ENCODE results near the gene HOXD13.

The HOXD13 gene

DNA sequence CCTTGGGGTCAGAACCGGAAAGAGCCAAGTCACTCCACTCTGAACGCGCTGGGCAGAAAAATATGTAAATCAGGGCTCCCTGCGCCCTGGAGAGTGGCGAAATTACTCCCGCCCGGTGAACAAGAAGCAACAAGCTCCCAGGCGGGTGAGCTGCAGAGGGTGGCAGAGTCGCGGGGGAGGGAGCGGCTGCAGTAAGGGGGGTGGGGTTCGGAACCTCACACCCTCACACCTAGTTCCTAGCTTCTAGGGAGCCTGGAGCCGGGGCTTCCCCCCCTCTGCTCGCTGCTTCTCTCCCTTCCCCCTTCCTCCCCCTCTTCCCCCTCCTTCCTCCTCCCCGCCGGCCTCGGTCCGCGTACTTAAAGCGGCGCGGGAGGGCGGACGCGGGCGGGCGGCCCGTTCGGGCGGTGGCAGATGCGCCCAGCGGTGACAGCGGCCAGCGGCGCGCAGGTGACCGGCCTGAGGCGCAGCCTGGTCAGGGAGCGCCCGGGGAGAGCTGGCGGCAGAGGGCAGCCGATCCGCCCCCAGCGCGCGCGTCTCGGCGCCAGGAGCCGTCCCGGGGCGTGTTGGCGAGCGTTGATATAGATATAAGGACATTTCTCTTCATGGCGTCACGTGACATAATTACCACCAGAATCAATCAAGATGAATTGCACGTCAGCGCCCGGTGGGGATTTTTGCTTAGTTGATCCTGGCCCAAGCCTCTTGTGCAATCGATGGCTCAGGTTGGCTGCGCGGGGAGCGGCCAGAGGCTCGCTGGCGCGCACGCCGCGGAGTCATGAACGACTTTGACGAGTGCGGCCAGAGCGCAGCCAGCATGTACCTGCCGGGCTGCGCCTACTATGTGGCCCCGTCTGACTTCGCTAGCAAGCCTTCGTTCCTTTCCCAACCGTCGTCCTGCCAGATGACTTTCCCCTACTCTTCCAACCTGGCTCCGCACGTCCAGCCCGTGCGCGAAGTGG is 14.3 kb downstream of the HOXD13 start, which contains the start of gene HOXD11:
Gene HOXD11 (plus strand): TSS at position 700 of the 959 bp plus-strand sequence. CDS start 76 bp downstream, at position 776.
- DNase-seq (ENCODE audit: low read depth in 2 of 2): peak in 1 of 2 experiments; percentile 58

DNA sequence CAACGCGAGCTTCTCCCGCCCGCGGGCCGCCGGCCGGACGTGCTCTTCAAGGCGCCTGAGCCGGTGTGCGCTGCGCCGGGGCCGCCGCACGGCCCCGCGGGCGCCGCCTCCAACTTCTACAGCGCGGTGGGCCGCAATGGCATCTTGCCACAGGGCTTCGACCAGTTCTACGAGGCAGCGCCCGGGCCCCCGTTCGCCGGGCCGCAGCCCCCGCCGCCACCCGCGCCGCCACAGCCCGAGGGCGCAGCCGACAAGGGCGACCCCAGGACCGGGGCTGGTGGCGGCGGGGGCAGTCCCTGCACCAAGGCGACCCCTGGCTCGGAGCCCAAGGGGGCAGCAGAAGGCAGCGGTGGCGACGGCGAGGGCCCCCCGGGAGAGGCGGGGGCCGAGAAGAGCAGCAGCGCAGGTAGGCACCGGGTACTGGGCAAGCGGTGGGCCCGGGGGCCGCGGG is 15.2 kb downstream of the HOXD13 start:
- no peak for DNase-seq (ENCODE audit: low read depth in 2 of 2)

DNA sequence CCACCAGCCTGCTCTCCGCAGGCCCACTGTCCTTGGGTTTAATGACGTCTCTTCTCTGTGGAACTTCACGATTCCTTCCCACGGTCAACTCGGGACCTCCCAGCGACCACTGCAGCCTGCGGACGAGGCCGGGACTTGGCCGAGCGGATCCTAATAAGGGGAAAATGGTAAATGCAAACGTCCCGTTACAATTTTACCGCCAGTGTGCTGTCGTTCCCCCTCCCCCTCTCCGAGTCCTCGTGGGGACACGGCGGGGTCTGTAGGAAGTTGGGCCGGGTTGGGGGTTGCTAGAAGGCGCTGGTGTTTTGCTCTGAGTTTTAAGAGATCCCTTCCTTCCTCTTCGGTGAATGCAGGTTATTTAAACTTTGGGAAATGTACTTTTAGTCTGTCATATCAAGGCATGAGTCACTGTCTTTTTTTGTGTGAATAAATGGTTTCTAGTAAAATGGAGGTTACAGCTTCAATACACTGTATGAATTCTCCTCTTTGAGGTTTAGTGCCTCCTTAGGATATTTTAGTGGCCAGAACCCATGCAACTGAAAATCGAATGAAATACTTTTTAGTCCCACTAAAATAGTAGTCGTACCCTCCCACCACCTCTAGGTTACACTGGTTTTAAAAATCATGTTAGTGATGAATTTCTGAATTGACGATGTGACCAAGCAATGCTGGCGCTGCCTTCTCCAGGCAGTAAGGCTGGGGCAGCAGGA is 16.8 kb downstream of the HOXD13 start:
- DNase-seq (ENCODE audit: low read depth in 2 of 2): no peak

DNA sequence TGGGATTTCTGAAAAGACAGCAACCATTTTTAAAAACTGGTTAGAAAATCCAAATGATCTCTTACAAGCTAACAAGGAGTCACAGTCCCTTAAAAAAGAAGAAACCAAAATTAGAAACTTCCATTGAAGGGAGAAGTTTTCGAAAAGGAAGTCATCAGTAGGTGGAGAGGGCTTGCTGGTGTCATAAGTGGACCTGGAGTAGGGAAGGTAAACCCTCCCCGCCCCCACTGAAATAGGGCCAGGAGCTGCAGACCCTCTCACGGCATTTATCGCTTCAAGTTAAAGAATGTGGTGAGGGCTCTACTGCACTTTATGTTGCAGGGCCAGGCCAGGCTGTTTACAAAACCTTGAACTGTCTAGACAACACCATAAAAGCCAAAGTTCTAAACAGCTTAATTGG is 17.4 kb downstream of the HOXD13 start:
- no peak for DNase-seq (ENCODE audit: low read depth in 2 of 2)

DNA sequence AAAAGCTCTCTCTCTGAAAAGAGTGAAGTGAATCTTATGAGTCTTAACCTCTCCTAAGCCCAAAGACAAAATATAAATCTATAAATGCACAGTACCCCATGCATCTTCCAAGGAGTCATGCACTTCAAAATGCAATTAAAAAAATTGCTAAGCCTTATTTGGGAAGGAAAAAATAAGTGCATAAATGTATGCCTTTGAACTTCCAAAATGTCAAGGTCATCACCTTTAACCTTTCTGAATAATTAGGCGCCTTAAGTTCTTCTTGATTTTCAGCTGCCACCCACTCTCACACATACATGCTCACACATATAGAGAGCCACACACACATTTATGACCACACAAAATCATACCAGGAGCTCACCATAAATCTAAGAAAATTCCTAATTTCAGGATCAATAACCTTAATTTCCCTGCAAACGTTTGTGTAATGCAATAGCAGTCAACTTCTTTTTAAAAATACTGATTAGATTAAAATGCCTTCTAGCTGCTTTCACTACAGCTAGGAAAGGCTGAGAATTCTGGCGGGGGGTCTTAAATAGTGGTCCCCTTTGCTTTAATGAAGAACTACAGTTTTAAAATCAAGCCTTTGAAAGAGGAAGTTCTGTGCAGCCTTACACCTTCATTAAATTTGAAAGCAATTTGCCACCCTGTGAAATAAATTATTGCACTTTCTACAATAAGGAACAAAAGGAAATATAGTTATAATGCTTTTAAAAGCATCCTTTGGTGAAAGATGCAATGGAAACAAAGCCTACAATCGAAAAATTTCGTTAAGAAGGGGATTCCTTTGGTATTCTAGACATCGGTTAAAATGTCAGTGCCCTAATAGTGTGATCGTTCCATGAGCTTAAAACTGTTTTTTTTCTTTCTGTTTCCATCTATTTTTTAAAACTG is 18.1 kb downstream of the HOXD13 start:
- DNase-seq (ENCODE audit: low read depth in 2 of 2): no peak

DNA sequence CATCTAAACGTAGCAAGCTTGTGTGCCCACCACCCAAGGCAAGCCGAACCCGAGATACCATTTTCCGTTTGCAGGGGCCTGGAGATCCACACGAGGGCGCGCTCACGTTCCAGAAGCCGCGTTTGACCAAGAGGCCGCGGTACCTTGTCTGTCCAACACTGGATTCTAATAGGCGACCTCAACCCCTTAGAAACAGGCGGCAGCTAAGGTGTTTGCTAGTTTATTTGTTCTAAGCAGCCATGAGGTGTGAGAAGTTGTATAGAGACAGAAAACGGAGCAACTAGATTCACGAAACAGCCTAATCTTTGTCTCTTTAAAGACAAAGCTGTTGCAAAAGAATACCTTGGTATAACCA is 18.8 kb downstream of the HOXD13 start:
- DNase-seq (ENCODE audit: low read depth in 2 of 2): no peak

DNA sequence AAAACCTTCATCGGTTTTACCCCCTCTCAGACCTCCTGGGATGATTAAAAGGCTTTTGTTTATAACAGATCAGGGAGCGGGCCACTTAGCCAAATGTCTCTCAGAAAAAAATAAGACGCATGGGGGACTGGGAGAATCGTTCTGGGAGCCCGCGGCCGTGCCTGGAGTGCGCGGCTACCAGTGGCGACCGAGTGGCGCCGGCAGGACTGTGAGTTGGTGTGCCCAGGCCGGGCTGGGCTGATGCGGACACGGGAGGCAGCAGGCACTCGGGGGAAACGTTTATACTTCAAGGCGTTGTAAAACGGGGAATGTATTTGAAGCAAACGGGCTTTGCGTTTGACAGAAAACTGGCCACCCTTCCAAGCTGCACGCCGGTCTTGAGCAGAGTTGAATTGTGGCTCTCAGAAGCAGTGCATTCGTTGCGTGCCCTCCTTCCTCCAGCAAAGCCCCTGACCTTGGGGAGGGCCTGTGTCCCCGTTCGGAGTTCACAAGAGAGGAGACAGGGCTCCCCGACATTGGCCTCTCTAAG is 19.4 kb downstream of the HOXD13 start:
- DNase-seq (ENCODE audit: low read depth in 2 of 2): no peak

DNA sequence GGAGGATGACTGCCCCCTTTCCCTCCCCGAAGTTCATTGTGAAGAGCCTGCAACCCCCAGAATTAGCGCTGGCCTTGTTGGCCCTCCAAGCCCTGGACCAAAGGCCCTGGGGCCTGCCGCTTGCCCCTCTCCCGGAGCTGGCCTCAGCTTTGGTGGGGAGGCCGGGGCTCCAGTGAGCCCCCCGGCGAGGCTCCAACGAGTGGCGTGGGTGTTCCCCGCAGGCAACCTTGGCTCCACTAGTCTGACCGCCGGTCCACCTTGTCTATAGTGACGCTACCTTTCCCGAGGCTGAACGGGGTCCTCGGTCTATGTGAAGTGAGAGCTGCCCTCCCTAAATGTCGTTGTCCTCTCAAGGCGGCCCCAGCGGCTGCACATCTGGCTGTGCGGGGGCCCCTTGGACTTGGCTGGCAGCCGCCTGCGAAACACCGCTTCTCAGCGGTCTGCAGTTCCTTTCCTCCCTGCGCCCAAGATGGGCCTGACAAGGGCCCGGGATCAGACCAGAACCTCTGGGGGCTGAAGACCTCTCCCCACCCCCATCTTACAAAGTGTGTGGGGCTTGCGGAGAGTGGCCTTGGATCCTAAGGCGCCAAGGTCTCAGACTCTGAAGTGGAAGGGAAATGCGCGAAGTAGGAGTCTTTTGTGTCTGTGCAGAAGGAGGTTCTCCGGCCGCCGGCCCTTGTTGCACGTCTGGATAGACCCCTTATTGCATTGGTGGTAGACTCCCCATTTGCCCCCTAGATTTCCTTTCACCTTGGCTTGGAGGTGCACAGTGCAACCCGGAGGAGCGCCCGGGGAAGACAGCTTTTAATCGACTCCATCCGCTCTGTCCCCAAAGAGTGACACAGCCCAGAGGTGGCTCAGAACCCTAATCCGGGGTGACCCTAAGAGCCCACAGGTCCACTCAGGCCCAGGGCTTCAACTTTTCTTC is 20.1 kb downstream of the HOXD13 start:
- no peak for DNase-seq (ENCODE audit: low read depth in 2 of 2)

DNA sequence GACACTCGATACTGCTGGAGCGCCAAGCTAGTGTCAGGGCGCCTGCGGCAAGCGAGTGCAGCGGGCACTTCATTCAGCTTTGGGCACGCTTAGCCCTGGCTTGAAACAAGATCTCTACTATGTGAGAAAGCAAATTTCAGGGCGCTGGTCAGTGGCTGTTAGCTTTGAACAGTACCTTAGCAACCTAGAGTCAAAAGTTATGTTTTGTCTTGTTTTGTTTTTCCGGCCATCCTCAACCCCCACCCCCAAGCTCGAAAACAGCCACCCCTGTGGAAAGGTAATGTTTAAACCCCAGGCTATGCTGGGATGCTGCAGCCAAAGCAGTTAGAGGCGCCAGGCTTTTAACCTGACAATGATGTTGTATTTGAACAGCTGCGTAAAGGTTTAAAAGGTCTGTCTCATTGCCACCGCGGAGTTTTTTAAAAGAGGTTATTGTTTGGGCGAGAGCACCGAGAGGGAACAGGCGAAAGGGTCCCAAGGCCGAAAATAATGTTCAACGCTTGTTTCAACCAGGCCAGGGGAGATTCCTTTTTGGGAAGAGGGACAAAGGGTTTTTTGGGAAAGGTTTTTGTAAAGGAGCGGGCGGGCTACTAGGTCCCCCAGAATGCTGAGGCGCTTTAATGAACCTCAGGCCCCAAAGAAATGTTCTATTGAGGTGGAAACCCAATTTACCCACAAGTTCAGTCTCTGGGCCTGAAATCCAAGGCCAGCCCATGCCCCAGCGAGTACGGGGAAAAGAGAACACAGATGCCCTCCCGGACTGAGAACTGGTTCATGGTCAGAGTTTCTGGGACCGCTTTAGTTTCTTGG is 21.8 kb downstream of the HOXD13 start:
- DNase-seq (ENCODE audit: low read depth in 2 of 2): no peak

DNA sequence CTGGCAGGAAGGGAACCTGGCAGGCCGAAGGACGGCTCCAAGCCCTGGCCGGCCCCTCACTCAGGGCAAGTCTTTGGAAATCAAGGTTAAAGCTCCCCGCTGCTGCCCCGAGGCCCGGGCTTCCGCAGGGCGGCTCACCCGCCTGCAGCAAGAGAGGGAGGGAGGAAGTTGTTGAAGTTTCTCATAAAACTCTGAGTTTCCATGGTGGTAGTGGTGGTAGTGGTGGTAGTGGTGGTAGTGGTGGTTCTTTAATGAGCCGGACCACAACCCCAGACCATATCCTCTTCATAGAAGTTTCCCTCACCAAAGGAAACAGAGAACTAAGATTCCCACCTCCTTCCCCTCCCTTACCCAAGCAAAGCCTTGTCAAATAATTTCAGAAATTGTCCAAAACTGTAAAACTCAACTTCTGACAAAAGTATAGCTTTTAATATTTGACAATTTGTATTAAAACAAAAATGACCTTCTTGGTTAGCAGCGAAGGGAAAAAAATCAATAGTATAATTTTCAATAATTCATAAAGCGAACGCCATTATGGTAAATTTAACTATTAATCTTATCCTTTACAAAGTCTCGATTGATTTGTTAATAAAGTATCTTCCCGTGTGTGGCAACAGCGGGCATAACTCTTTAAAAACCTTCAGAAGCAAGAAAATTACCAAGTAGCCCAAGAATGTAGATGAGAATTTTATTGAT is 22.6 kb downstream of the HOXD13 start:
- no peak for DNase-seq (ENCODE audit: low read depth in 2 of 2)

DNA sequence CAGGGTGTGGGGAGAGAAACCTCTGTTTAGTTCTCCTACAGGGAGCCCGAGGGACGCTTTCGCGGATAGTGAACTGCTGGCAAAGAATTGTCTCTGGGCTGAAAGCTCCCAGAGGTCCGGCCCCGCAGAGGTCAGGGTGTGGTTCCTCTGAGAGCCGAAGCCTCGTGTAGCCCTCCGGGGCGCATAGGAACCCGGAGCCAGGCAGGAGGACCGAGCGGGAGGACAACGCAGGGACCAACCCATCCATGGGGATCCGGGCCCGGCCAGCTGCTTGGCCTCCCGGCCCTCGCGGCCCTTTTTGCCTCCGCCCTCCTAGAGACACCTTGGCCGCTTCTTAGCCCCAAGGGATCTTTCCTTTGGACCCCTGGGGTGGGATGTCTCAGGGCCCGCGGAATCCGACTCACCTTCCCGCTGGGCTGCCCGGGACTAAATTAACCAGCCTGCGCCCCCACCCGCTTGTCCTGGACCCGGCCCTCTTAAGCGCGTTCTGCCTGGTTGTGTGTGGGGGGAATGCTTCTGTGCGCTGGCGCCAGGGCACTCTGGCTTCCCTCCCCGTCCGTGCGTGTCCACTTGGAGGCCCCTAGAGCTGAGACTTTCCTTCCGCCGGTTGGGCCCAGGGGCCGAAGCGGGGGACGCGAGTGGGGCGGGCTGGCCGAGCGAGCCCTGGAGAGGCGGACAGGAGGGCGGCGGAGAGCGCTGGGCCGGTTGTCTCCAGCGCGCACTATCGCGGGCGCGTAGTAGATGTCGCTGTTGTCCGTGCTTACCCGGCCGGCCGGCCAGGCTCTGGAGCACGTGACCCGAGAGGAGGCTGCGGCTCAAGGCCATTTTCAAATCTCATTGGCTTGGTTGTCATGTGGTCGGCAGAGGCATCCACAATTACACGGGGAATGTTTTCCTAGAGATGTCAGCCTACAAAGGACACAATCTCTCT is 23.6 kb downstream of the HOXD13 start, which contains the start of gene HOXD10:
Gene HOXD10 (plus strand): TSS at position 896 of the 931 bp plus-strand sequence. CDS start 56 bp downstream, outside the sequence.
- no peak for DNase-seq (ENCODE audit: low read depth in 2 of 2)

DNA sequence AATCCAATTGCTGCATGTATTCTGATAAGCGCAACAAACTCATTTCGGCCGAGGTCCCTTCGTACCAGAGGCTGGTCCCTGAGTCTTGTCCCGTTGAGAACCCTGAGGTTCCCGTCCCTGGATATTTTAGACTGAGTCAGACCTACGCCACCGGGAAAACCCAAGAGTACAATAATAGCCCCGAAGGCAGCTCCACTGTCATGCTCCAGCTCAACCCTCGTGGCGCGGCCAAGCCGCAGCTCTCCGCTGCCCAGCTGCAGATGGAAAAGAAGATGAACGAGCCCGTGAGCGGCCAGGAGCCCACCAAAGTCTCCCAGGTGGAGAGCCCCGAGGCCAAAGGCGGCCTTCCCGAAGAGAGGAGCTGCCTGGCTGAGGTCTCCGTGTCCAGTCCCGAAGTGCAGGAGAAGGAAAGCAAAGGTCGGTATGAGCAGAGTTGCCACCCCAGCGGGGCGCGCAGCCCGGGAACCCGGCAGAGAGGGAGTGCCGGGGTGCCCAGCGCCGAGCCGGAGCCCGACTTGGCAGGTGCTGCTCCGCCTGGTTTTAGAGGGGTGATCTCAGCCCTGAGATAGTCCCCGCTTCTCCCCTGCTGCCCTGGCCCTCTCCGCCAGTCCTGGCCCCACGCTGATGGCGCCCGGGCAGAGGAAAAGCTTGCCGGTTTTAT is 24.8 kb downstream of the HOXD13 start:
- DNase-seq (ENCODE audit: low read depth in 2 of 2): no peak

DNA sequence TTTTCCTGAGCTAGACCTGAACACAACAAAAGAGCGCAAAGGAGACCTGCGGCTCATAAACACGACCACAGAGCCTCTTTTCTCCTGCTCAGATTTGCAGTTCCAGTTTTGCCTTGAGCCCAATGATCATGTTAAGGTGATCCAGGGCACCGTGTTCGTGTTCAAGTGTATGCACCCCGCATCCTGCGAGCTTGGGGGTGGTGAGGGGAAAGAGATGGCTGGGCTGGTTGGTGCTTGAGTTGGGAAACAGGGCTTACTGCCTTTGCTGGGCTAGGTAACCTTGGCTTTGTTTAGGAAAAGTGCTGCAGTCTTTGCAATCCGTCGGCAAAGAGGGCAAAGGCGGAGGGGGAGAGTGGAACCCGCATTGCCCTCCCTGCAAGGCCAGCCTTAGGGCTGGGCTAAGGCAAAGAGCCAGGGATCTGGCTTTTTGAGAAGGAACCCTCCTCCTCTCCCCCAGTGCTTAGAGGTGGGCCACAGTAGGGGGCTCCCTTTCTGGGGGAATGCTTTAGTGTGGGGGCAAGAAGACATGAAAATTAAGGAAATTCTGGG is 25.4 kb downstream of the HOXD13 start:
- DNase-seq (ENCODE audit: low read depth in 2 of 2): no peak

DNA sequence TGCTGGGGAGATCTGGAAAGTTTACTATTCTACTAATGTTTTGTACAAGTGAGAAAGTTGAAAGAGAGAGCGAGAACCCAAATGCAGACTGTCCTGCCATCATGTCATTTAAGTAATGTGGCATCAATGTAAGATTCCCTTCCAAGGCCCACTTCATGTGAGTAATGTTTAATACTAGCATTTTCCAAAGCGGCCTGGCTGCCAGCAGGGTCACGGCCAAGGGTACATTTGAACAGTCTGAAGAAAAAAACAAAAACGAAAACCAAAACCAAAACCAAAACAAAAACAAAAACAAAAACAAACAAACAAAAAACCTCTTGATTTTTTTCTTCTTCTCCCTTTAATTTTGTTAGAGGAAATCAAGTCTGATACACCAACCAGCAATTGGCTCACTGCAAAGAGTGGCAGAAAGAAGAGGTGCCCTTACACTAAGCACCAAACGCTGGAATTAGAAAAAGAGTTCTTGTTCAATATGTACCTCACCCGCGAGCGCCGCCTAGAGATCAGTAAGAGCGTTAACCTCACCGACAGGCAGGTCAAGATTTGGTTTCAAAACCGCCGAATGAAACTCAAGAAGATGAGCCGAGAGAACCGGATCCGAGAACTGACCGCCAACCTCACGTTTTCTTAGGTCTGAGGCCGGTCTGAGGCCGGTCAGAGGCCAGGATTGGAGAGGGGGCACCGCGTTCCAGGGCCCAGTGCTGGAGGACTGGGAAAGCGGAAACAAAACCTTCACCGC is 26.2 kb downstream of the HOXD13 start:
- DNase-seq (ENCODE audit: low read depth in 2 of 2): no peak

DNA sequence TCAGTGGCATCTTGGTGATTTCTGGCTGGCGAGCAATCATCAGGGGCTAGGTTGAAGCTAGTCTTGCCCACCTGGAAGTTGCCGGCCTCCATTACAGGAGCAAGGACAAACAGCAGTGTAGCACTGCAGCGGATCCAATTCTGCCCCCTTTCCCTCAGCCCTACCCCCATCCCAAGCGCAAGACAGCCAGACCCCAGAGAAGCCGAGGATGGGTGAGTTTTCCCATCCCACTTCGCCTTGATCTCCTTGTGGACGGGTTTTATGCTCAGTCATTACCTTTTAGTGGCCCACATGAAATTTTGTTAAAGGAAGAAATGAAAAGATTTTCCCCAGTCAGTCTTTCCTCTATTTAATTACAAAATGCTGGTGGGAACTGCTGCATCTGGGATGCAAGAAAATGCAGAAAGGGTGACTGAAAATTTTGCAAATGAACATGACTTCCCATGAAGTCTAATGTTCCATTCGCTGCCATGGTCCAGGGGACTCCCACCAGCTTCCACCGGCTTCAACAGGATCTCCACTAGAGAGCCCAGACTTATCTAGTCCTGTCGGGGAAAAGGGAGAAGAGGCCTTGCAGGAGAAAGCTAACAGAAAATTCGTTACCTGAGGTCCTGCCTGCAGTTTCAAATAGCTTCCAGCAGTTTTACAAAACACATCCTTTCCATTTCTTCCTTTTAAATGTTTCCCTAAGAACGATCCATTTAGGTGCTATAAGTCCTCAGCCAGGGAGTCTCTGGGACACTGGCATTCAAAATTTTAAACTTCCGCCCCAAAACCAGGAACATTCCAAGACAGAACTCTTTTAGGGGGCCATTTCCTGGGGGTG is 28.1 kb downstream of the HOXD13 start:
- DNase-seq (ENCODE audit: low read depth in 2 of 2): no peak
